Vagina (tissue), 2 donors: ENCODE results near the gene ERCC4.

Experiments
- CTCF ChIP-seq, 3 experiments: fragments of 450-650 bp in 2 of 3; fragments of 200-600 bp in 1 of 3; sonication (generic) in 1 of 3; IDR thresholded peaks; one replicate each; pipeline ENCODE4 v1.5.1; 2017 to 2019; ENCODE audit warnings: antibody characterized with exemption in 3 of 3, mild to moderate bottlenecking in 2 of 3, moderate library complexity in 2 of 3
- POLR2A ChIP-seq, 2 donors: fragments of 450-650 bp; IDR thresholded peaks; one replicate each; pipeline ENCODE4 v1.6.1; 2017; ENCODE audit warnings: antibody characterized with exemption in 2 of 2, mild to moderate bottlenecking in 2 of 2, moderate library complexity in 2 of 2
- POLR2AphosphoS5 ChIP-seq, 2 donors: sonication (generic); formaldehyde crosslinking; IDR thresholded peaks; one replicate each; pipeline ENCODE4 v1.9.0; 2017; ENCODE audit warnings: antibody characterized with exemption in 2 of 2, mild to moderate bottlenecking in 2 of 2, low read depth in 1 of 2; ENCODE audit not compliant: insufficient read depth in 1 of 2

- TF ChIP-seq CTCF (IDR thresholded peaks at IDR 0.05) (no peak), POLR2A (IDR thresholded peaks at IDR 0.05) (no peak), POLR2AphosphoS5 (IDR thresholded peaks at IDR 0.05; ENCODE audit: insufficient read depth in 1 of 2, low read depth in 1 of 2) (no peak)
Observed at GRCh38 chr16:13977177-13977576, 57.2 kb downstream of the ERCC4 start.
